Inflammatory macrophage treated with lipopolysaccharide for 4 hours (primary cell): ENCODE data around the gene EXOC3L1.

Experiments used
- DNase-seq: peaks from one replicate; pipeline ENCODE4 v3.0.0-alpha.2; 2020

Gene EXOC3L1

GRCh38 chr16:67181346-67181745, 8.6 kb downstream of the EXOC3L1 start:
- DNase-seq: no peak

GRCh38 chr16:67180166-67180565, 9.8 kb downstream of the EXOC3L1 start:
- no peak for DNase-seq

GRCh38 chr16:67179421-67180080, 10.4 kb downstream of the EXOC3L1 start:
- no peak for DNase-seq

GRCh38 chr16:67177743-67178699, 11.9 kb downstream of the EXOC3L1 start:
- peak; percentile 47 for DNase-seq

- no peak for DNase-seq
These were observed 13.3 kb downstream of the EXOC3L1 start for GRCh38 chr16:67176662-67177061.

GRCh38 chr16:67174706-67175231, 15.2 kb downstream of the EXOC3L1 start:
- no peak for DNase-seq

- peak; percentile 64 for DNase-seq
These were observed 15.9 kb downstream of the EXOC3L1 start for GRCh38 chr16:67173808-67174705.

- DNase-seq: no peak
These were observed 16.6 kb downstream of the EXOC3L1 start for GRCh38 chr16:67173323-67173722.

GRCh38 chr16:67170949-67171649, 18.8 kb downstream of the EXOC3L1 start:
- DNase-seq: peak; percentile 23

- DNase-seq: peak; percentile 79
These were observed 19.6 kb downstream of the EXOC3L1 start, which contains the start of gene NOL3 for GRCh38 chr16:67170168-67170948. Gene NOL3, plus strand, starts transcription at chr16:67170538.

- DNase-seq: peak; percentile 32
These were observed 20.2 kb downstream of the EXOC3L1 start for GRCh38 chr16:67169642-67170167.

- DNase-seq: no peak
These were observed 20.9 kb downstream of the EXOC3L1 start for GRCh38 chr16:67169011-67169451.

GRCh38 chr16:67167588-67167987, 22.3 kb downstream of the EXOC3L1 start:
- DNase-seq: no peak

- no peak for DNase-seq
These were observed 23.3 kb downstream of the EXOC3L1 start for GRCh38 chr16:67166598-67167168.

GRCh38 chr16:67166110-67166547, 23.8 kb downstream of the EXOC3L1 start:
- DNase-seq: no peak

- DNase-seq: peak; percentile 16
These were observed 24.5 kb downstream of the EXOC3L1 start for GRCh38 chr16:67165121-67166078.

GRCh38 chr16:67164599-67165061, 25.3 kb downstream of the EXOC3L1 start, which contains the start of gene HSF4:
Gene HSF4, plus strand, starts transcription at chr16:67164745. Its CDS starts 67 bp downstream, at chr16:67164812.
- DNase-seq: peak; percentile 61

GRCh38 chr16:67163999-67164558, 25.9 kb downstream of the EXOC3L1 start:
- DNase-seq: no peak
